ENCODE measurements around the gene KIF6.
"Not testable (repeated sequence)": the region's sequence is repeated elsewhere in the genome, so short reads cannot be mapped to it uniquely, and the experiment has no call there.

Gene KIF6

DNA sequence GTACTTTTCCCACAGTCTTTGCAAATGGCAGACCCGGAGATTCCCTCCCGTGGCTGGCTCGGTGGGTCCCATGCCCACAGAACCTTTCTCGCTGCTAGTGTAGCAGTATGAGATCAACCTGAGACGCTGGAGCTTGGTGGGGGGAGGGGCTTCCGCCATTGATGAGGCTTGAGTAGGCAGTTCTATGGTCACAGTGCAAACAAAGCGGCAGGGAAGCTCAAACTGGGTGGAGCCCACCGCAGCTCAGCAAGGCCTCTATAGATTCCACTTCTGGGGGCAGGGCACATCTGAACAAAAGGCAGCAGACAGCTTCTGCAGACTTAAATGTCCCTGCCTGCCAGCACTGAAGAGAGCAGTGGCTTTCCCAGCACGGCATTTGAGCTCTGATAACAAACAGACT, 216.7 kb downstream of the KIF6 start:
- Histone ChIP-seq H3K9me3 (replicated peaks; ENCODE audit: insufficient read depth, low read length) (no peaks in the 10 kb centered on the region), H3K4me1 (ENCODE audit: low read length) (no peaks in the 10 kb centered on the region), H3K9ac (ENCODE audit: low read length) (no peak overlapping the region), H3K4me3 (ENCODE audit: low read length) (no peak overlapping the region), H3K27ac (ENCODE audit: low read length) (no peak overlapping the region), H3K9me2 (replicated peaks; ENCODE audit: insufficient read depth, low read length) (no peaks in the 10 kb centered on the region), H2AFZ (ENCODE audit: low read length) (no peak overlapping the region), H4K20me1 (ENCODE audit: insufficient read depth, low read length) (no peaks in the 10 kb centered on the region), H3F3A (ENCODE audit: insufficient read depth, low read length) (no peaks in the 10 kb centered on the region), H3K4me2 (ENCODE audit: low read depth, low read length) (no peak overlapping the region), H3K36me3 (replicated peaks; ENCODE audit: insufficient read depth, low read length) (no peaks in the 10 kb centered on the region), H3K79me2 (ENCODE audit: low read length) (no peaks in the 10 kb centered on the region), H3K27me3 (replicated peaks; ENCODE audit: insufficient read depth, low read length) (no peaks in the 10 kb centered on the region)
- TF ChIP-seq EZH2phosphoT487 (IDR thresholded peaks at IDR 0.05; ENCODE audit: low read length) (no peak), EZH2 (optimal IDR thresholded peaks at IDR 0.05; ENCODE audit: low read depth, low read length) (no peak)
- TF ChIP-seq, protein P1, sequence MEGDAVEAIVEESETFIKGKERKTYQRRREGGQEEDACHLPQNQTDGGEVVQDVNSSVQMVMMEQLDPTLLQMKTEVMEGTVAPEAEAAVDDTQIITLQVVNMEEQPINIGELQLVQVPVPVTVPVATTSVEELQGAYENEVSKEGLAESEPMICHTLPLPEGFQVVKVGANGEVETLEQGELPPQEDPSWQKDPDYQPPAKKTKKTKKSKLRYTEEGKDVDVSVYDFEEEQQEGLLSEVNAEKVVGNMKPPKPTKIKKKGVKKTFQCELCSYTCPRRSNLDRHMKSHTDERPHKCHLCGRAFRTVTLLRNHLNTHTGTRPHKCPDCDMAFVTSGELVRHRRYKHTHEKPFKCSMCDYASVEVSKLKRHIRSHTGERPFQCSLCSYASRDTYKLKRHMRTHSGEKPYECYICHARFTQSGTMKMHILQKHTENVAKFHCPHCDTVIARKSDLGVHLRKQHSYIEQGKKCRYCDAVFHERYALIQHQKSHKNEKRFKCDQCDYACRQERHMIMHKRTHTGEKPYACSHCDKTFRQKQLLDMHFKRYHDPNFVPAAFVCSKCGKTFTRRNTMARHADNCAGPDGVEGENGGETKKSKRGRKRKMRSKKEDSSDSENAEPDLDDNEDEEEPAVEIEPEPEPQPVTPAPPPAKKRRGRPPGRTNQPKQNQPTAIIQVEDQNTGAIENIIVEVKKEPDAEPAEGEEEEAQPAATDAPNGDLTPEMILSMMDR (IDR thresholded peaks at IDR 0.05; ENCODE audit: low read length) = no peak
- no peak for DNase-seq

DNA sequence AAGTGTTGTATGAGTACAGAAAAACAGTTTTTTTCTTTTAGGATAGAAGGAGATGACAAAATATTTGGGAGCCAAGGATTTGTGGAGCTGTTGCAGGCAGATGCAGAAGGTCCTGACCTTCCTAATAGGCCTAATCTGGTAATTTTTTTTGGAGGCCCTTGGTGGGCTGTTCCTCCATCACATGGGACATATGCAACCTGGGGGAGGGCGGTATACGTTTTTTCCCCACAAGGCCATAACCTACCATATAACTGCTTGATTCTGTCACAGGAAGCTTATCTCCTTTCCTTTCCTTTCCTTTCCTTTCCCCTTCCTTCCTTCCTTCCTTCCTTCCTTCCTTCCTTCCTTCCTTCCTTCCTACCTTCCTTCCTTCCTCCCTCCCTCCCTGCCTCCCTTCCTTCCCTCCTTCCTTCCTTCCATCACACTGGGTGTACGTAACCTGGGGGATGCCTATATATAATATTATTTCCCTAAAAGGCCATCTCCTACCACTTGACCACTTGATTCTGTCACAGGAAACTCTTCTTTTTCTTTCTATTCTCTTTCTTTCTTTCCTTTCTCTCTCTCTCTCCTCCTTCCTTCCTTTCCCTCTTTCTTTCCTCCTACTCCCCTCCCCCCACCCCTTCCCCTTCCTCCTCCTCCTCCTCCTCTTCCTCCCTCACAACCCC, 217.7 kb downstream of the KIF6 start:
- H3K4me1 ChIP-seq (ENCODE audit: low read length) = no peaks in the 10 kb centered on the region
- H3K27me3 ChIP-seq (replicated peaks; ENCODE audit: insufficient read depth, low read length) = no peaks in the 10 kb centered on the region
- H3K27ac ChIP-seq (ENCODE audit: low read length) = no peak overlapping the region
- no peaks in the 10 kb centered on the region for H4K20me1 ChIP-seq (ENCODE audit: insufficient read depth, low read length)
- H3K9me3 ChIP-seq (replicated peaks; ENCODE audit: insufficient read depth, low read length) = no peaks in the 10 kb centered on the region
- H3K4me3 ChIP-seq (ENCODE audit: low read length) = no peak overlapping the region
- TF ChIP-seq, protein P1 (IDR thresholded peaks at IDR 0.05; ENCODE audit: low read length) = no peak
- TF ChIP-seq EZH2phosphoT487 (IDR thresholded peaks at IDR 0.05; ENCODE audit: low read length) = no peak
- H3K4me2 ChIP-seq (ENCODE audit: low read depth, low read length) = no peak overlapping the region
- no peaks in the 10 kb centered on the region for H3K79me2 ChIP-seq (ENCODE audit: low read length)
- no peak overlapping the region for H3K9ac ChIP-seq (ENCODE audit: low read length)
- H3K36me3 ChIP-seq (replicated peaks; ENCODE audit: insufficient read depth, low read length) = no peaks in the 10 kb centered on the region
- H2AFZ ChIP-seq (ENCODE audit: low read length) = no peak overlapping the region
- no peaks in the 10 kb centered on the region for H3K9me2 ChIP-seq (replicated peaks; ENCODE audit: insufficient read depth, low read length)
- H3F3A ChIP-seq (ENCODE audit: insufficient read depth, low read length) = no peaks in the 10 kb centered on the region
- DNase-seq = no peak

DNA sequence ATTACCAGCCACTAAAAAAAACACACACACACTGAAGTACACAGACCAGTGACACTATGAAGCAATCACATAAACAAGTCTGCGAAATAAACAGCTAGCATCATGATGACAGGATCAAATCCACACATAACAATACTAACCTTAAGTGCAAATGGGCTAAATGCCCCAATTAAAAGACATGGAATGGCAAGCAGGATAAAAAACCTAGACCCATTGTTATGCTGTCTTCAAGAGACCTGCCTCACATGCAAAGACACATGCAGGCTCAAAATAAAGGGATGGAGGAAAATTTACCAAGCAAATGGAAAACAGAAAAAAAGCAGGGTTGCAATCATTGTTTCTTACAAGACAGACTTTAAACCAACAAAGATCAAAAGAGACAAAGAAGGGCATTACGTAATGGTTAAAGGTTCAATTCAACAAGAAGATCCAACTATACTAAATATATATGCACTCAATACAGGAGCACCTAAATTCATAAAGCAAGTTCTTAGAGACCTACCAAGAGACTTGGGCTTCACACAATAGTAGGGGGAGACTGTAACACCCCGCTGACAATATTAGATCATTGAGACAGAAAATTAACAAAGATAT, 222.7 kb downstream of the KIF6 start:
- H3K9me3 ChIP-seq (replicated peaks; ENCODE audit: insufficient read depth, low read length); H3K4me1 ChIP-seq (ENCODE audit: low read length); H3K4me3 ChIP-seq (ENCODE audit: low read length); H3K4me2 ChIP-seq (ENCODE audit: low read depth, low read length); H3F3A ChIP-seq (ENCODE audit: insufficient read depth, low read length); DNase-seq; H2AFZ ChIP-seq (ENCODE audit: low read length); H3K9ac ChIP-seq (ENCODE audit: low read length); H3K27me3 ChIP-seq (replicated peaks; ENCODE audit: insufficient read depth, low read length); H3K9me2 ChIP-seq (replicated peaks; ENCODE audit: insufficient read depth, low read length); H3K36me3 ChIP-seq (replicated peaks; ENCODE audit: insufficient read depth, low read length); H3K79me2 ChIP-seq (ENCODE audit: low read length); H4K20me1 ChIP-seq (ENCODE audit: insufficient read depth, low read length); H3K27ac ChIP-seq (ENCODE audit: low read length): not testable (repeated sequence)

DNA sequence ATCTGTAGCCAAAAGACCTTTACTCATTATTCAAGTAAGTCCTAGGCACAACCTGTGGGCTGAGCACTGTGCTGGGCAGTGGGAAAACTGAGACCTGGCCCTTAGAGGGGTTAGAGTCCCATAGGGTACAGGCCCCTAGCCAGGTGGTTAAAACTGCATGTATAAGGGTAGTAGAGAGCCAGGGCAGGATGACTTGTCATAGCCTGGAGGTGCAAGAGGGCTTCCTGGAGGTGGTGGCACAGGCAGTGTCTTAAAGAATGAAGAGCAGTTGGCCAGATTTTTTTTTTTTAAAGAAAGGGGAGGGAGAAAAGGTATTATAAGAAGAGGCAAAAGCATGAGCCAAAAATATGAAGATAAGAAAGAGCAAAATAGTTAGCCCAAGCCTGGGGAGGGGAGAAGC, 226.2 kb downstream of the KIF6 start:
- Histone ChIP-seq H3K9ac (ENCODE audit: low read length) (no peak overlapping the region), H2AFZ (ENCODE audit: low read length) (no peak overlapping the region), H3K36me3 (replicated peaks; ENCODE audit: insufficient read depth, low read length) (no peaks in the 10 kb centered on the region), H3K9me3 (replicated peaks; ENCODE audit: insufficient read depth, low read length) (no peaks in the 10 kb centered on the region), H3K27ac (ENCODE audit: low read length) (no peak overlapping the region), H3K4me1 (ENCODE audit: low read length) (no peaks in the 10 kb centered on the region), H3K27me3 (replicated peaks; ENCODE audit: insufficient read depth, low read length) (no peaks in the 10 kb centered on the region), H3K4me2 (ENCODE audit: low read depth, low read length) (no peak overlapping the region), H3K79me2 (ENCODE audit: low read length) (no peaks in the 10 kb centered on the region), H3K4me3 (ENCODE audit: low read length) (no peak overlapping the region), H4K20me1 (ENCODE audit: insufficient read depth, low read length) (no peaks in the 10 kb centered on the region), H3K9me2 (replicated peaks; ENCODE audit: insufficient read depth, low read length) (no peaks in the 10 kb centered on the region), H3F3A (ENCODE audit: insufficient read depth, low read length) (no peaks in the 10 kb centered on the region)
- TF ChIP-seq, protein P1 (IDR thresholded peaks at IDR 0.05; ENCODE audit: low read length) = no peak
- TF ChIP-seq EZH2 (optimal IDR thresholded peaks at IDR 0.05; ENCODE audit: low read depth, low read length) (no peak), EZH2phosphoT487 (IDR thresholded peaks at IDR 0.05; ENCODE audit: low read length) (no peak)
- no peak for DNase-seq
